T-helper 17 cell (primary cell): Measurements from ENCODE around the gene GP5. TPM values are rescaled to one million over a fixed set of nuclear protein-coding genes. Genes with fewer than 3 reads are reported as not detected.
A peak's percentile ranks its signal among the peaks of the same experiment; 100 is the strongest.

ENCODE experiments used
- ATAC-seq: fragments of 150-1000 bp; cut with Tn5 transposase; 2 replicates; pipeline ENCODE4 v1.10.0; 2021; ENCODE audit warnings: mild to moderate bottlenecking, moderate library complexity
- DNase-seq, 3 donors: peaks; one replicate each; pipeline versions ENCODE4 v3.0.0 to v3.0.0-alpha.2; 2020 to 2021
- H3K9me3 ChIP-seq: one replicate; pipeline ENCODE4 v1.7.0; 2013; ENCODE audit warnings: low read length, mild to moderate bottlenecking; ENCODE audit not compliant: control insufficient read depth, poor library complexity, severe bottlenecking
- H3K27ac Mint-ChIP-seq: one replicate; pipeline ENCODE4 v1.8.0; 2022; ENCODE audit warnings: mild to moderate bottlenecking, moderate library complexity, mixed read lengths
- H3K27me3 Mint-ChIP-seq: one replicate; pipeline ENCODE4 v1.8.0; 2022; ENCODE audit warnings: mixed read lengths
- H3K36me3 Mint-ChIP-seq: one replicate; pipeline ENCODE4 v1.8.0; 2022; ENCODE audit warnings: low read depth, mixed read lengths
- H3K4me1 Mint-ChIP-seq: one replicate; pipeline ENCODE4 v1.8.0; 2022; ENCODE audit warnings: mild to moderate bottlenecking, mixed read lengths
- H3K4me3 Mint-ChIP-seq: one replicate; pipeline ENCODE4 v1.8.0; 2022; ENCODE audit warnings: mild to moderate bottlenecking, moderate library complexity, mixed read lengths
- total RNA-seq, 4 donors: library from RNA in 2 of 4; stranded (reverse) in 2 of 4; gene quantifications; one replicate each; pipeline ENCODE4 v1.2.3 and lab custom pipeline; 2022 to 2026

Gene GP5
- total RNA-seq, 2 donors from 2014 or later, result 4.0 to 6.1 TPM

DNA sequence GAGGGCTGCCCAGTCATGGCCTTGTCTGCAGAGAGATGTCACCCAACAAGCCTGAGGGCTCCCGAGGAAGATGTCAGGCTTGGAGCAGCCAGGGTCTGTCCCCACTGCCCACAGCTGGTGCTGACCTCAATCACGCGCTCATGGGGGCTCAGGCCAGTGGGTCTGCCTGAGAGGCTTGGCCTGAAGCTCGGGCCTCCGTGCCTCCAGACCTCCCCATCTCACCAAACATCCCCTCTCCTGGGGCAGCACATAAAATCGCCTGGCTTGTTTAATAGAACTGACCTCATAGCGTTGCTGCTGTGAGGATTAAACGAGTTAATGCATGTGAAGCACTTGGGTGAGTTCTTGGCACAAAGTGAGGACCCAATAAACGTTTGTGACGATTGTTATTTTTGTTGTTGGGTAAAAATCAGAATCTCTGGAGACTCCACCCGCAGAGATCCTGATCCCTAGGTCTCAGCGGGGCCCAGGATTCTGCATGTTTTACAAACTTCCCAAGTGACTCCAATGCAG lies 33.0 kb downstream of the GP5 start:
- ATAC-seq (no peak), DNase-seq (no peak)
- no peaks in the 10 kb centered on the region for H3K9me3 ChIP-seq
- Mint-ChIP-seq H3K4me3 (no peak overlapping the region), H3K27ac (no peak overlapping the region), H3K36me3 (peaks cover 4% of the 10 kb centered on the region), H3K27me3 (peaks cover 57% of the 10 kb centered on the region), H3K4me1 (peaks cover 7% of the 10 kb centered on the region)

- Mint-ChIP-seq H3K4me1 (peaks cover 7% of the 10 kb centered on the region), H3K27me3 (peaks cover 52% of the 10 kb centered on the region), H3K27ac (no peak overlapping the region), H3K36me3 (peaks cover 4% of the 10 kb centered on the region), H3K4me3 (no peak overlapping the region)
- ATAC-seq (no peak), DNase-seq (no peak)
- H3K9me3 ChIP-seq, result no peaks in the 10 kb centered on the region
These were observed 33.5 kb downstream of the GP5 start for GRCh38 chr3:194365526-194365925.

GRCh38 chr3:194364652-194365434 lies 34.2 kb downstream of the GP5 start:
- H3K9me3 ChIP-seq, result no peaks in the 10 kb centered on the region
- Mint-ChIP-seq H3K27me3 (peaks cover 51% of the 10 kb centered on the region), H3K36me3 (peaks cover 4% of the 10 kb centered on the region), H3K27ac (no peak overlapping the region), H3K4me1 (peaks cover 3% of the 10 kb centered on the region), H3K4me3 (no peak overlapping the region)
- ATAC-seq (no peak), DNase-seq (no peak)

GRCh38 chr3:194364314-194364651 lies 34.8 kb downstream of the GP5 start:
- peaks cover 4% of the 10 kb centered on the region for H3K36me3 Mint-ChIP-seq
- H3K27me3 Mint-ChIP-seq, result peaks cover 51% of the 10 kb centered on the region
- H3K9me3 ChIP-seq, result no peaks in the 10 kb centered on the region
- DNase-seq, result no peak
- H3K4me1 Mint-ChIP-seq, result peaks cover 2% of the 10 kb centered on the region
- no peak overlapping the region for H3K4me3 Mint-ChIP-seq
- no peak for ATAC-seq
- H3K27ac Mint-ChIP-seq, result no peak overlapping the region

DNA sequence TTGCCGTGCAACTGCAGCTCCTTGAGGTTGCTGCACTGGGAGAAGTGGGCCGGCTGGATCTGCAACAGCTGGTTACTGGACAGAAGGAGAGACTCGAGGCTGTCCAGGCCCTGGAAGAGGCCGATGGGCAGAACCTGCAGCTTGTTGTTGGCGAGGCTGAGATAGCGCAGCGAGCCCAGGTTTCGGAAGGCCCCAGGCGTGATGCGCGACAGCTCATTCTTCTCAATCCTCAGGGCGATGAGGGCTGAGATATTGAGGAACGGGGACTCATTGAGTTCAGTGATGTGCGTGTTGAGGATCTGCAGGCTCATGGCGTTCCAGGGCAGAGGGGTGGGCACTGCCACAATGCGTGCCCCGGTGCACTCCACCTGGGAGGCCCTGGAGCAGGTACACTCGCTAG lies 38.5 kb downstream of the GP5 start:
- no peak for DNase-seq
- H3K9me3 ChIP-seq, result no peaks in the 10 kb centered on the region
- Mint-ChIP-seq H3K27me3 (peaks cover 47% of the 10 kb centered on the region), H3K27ac (no peak overlapping the region), H3K36me3 (peaks cover 2% of the 10 kb centered on the region), H3K4me1 (peaks cover 4% of the 10 kb centered on the region), H3K4me3 (no peak overlapping the region)
- ATAC-seq, result no peak

DNA sequence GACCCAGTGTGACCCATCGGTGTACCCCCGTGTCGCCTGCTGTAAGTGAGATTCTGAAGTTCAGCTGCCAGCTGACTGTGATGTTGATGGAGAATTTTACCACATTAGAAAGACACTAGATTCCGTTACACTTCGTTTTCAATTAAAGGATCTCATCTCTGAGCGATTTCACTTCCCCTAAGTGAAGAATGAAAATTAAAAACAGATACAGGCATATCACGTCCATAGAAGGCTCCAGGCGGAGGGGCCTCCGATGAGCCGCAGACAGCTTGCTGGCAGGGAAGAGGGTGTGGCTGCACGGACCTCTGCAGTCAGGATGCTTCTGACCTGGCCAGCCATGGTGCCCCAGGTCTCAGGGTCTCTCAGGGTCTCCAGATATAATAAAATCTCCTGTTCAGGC lies 41.4 kb downstream of the GP5 start:
- Mint-ChIP-seq H3K27me3 (peaks cover 45% of the 10 kb centered on the region), H3K4me1 (peaks cover 4% of the 10 kb centered on the region), H3K4me3 (no peak overlapping the region), H3K27ac (no peak overlapping the region), H3K36me3 (peaks cover 2% of the 10 kb centered on the region)
- DNase-seq (no peak), ATAC-seq (no peak)
- H3K9me3 ChIP-seq, result no peaks in the 10 kb centered on the region

- Mint-ChIP-seq H3K36me3 (no peaks in the 10 kb centered on the region), H3K27me3 (peaks cover 32% of the 10 kb centered on the region), H3K4me3 (no peak overlapping the region), H3K4me1 (peaks cover 2% of the 10 kb centered on the region), H3K27ac (no peak overlapping the region)
- DNase-seq (no peak), ATAC-seq (no peak)
- H3K9me3 ChIP-seq, result no peaks in the 10 kb centered on the region
These were observed 43.7 kb downstream of the GP5 start for GRCh38 chr3:194355379-194355778.

DNA sequence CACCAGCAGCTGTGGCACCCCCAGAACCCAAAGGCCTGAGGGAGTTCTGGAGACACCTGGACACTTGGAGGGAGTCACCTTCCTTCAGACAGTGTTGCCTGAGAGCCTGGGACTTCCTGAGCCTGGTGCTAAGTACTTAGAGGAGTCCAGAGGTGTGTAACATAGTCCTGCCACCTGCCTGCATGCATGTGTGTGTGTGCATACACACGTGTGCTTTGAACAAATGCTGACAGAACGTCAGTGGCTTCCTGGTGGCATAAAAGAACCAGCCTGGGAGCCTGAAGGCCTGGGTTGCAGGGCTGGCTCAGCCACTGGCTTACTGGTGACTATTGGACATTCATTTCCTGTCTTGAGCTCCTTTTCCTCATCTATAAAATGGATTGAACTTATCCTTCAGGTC lies 44.8 kb downstream of the GP5 start:
- Mint-ChIP-seq H3K4me1 (peaks cover 2% of the 10 kb centered on the region), H3K36me3 (no peaks in the 10 kb centered on the region)

GRCh38 chr3:194352667-194353246 lies 46.3 kb downstream of the GP5 start:
- no peak overlapping the region for H3K27ac Mint-ChIP-seq
- no peaks in the 10 kb centered on the region for H3K36me3 Mint-ChIP-seq
- DNase-seq (no peak), ATAC-seq (no peak)
- peak overlapping the region; percentile 19 for H3K4me3 Mint-ChIP-seq
- no peaks in the 10 kb centered on the region for H3K9me3 ChIP-seq
- H3K4me1 Mint-ChIP-seq, result no peaks in the 10 kb centered on the region
- H3K27me3 Mint-ChIP-seq, result peaks cover 8% of the 10 kb centered on the region

More for the DNA sequence above, 44.8 kb downstream of the GP5 start:
- ATAC-seq (no peak), DNase-seq (no peak)
- Mint-ChIP-seq H3K27ac (no peak overlapping the region), H3K4me3 (no peak overlapping the region), H3K27me3 (peaks cover 22% of the 10 kb centered on the region)
- no peaks in the 10 kb centered on the region for H3K9me3 ChIP-seq

GRCh38 chr3:194351952-194352536 lies 47.0 kb downstream of the GP5 start:
- no peak for DNase-seq
- Mint-ChIP-seq H3K4me3 (no peak overlapping the region), H3K27ac (no peak overlapping the region), H3K27me3 (peaks cover 4% of the 10 kb centered on the region), H3K4me1 (no peaks in the 10 kb centered on the region), H3K36me3 (no peaks in the 10 kb centered on the region)
- ATAC-seq, result no peak
- H3K9me3 ChIP-seq, result no peaks in the 10 kb centered on the region

- Mint-ChIP-seq H3K27ac (no peak within 1 kb of the TSS), H3K4me1 (no peaks in the 10 kb centered on the region), H3K4me3 (no peak within 1 kb of the TSS), H3K36me3 (no peaks in the 10 kb centered on the region), H3K27me3 (no peaks in the 10 kb centered on the region)
- no peak for DNase-seq
- no peaks in the 10 kb centered on the region for H3K9me3 ChIP-seq
- ATAC-seq, result no peak
These were observed 47.9 kb downstream of the GP5 start, which contains the start of gene CPN2 for GRCh38 chr3:194351080-194351672. TSS of gene CPN2 (minus strand) at chr3:194351328. CDS start at chr3:194342702, 8,626 bp downstream.

DNA sequence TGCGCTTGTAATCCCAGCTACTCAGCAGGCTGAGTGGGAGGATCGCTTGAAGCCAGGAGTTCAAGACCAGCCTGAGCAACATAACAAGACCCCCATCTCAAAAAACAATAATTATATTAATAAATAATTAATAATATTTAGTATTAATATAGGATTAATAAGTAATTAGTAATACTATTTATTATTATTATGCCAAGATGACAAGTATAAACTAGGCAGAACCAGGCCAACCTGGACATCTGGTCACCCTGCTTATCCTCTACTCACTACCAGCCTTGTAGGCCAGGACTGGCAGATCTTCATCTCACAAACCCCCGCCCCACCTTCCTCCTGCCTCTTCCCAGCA lies 48.4 kb downstream of the GP5 start:
- no peak overlapping the region for H3K4me3 Mint-ChIP-seq
- H3K4me1 Mint-ChIP-seq, result no peaks in the 10 kb centered on the region
- ATAC-seq (no peak), DNase-seq (no peak)
- H3K27me3 Mint-ChIP-seq, result no peaks in the 10 kb centered on the region
- H3K36me3 Mint-ChIP-seq, result no peaks in the 10 kb centered on the region
- no peak overlapping the region for H3K27ac Mint-ChIP-seq
- no peaks in the 10 kb centered on the region for H3K9me3 ChIP-seq

DNA sequence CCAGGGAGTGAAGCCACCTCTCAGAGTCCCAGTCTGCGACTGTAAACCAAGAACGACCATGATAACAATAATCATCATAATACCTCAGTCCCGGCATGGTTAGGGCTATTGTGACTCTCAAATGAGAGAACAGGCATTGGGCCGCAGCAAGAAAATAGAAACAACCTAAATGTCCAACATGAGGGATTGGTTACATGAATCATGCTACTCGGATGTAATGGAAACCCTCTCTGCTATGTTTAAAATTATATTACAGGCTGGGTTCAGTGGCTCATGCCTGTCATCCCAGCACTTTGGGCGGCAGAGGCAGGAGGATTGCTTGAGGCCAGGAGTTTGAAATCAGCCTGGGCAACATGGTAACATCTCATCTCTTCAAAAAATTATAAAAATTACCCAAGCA lies 50.7 kb downstream of the GP5 start:
- Mint-ChIP-seq H3K27ac (no peak overlapping the region), H3K4me1 (no peaks in the 10 kb centered on the region), H3K36me3 (no peaks in the 10 kb centered on the region), H3K27me3 (no peaks in the 10 kb centered on the region), H3K4me3 (no peak overlapping the region)
- no peak for ATAC-seq
- H3K9me3 ChIP-seq, result no peaks in the 10 kb centered on the region
- DNase-seq, result no peak
